SW 1271 (cell line): ENCODE data around the gene SPP2.

Source experiments
- DNase-seq, 2 experiments: peaks; one replicate each; lab custom pipeline; 2025; lab: John Stamatoyannopoulos, UW

Gene SPP2

GRCh38 chr2:234038076-234038802 is 12.3 kb upstream of the SPP2 start:
- DNase-seq = no peak

- peak in 1 of 2 experiments; percentile 74 for DNase-seq
These were observed 6.3 kb upstream of the SPP2 start for GRCh38 chr2:234044157-234044556.

- no peak for DNase-seq
These were observed 4.0 kb upstream of the SPP2 start for GRCh38 chr2:234046521-234046920.

GRCh38 chr2:234047361-234047760 is 3.1 kb upstream of the SPP2 start:
- DNase-seq = no peak

- no peak for DNase-seq
These were observed 2.5 kb upstream of the SPP2 start for GRCh38 chr2:234048049-234048448.

- no peak for DNase-seq
These were observed 1.0 kb downstream of the SPP2 start for GRCh38 chr2:234051374-234052070.

GRCh38 chr2:234058881-234059280 is 8.4 kb downstream of the SPP2 start:
- DNase-seq = no peak

GRCh38 chr2:234060236-234060635 is 9.7 kb downstream of the SPP2 start:
- no peak for DNase-seq

GRCh38 chr2:234061624-234062257 is 11.2 kb downstream of the SPP2 start:
- DNase-seq = no peak

- DNase-seq = no peak
These were observed 16.1 kb downstream of the SPP2 start for GRCh38 chr2:234066587-234066986.

- no peak for DNase-seq
These were observed 21.2 kb downstream of the SPP2 start for GRCh38 chr2:234071664-234072063.

- no peak for DNase-seq
These were observed 22.0 kb downstream of the SPP2 start for GRCh38 chr2:234072454-234072853.

- DNase-seq = no peak
These were observed 24.4 kb downstream of the SPP2 start for GRCh38 chr2:234074751-234075517.

- DNase-seq = no peak
These were observed 25.0 kb downstream of the SPP2 start for GRCh38 chr2:234075518-234075915.

GRCh38 chr2:234075947-234076346 is 25.4 kb downstream of the SPP2 start:
- DNase-seq = no peak

- DNase-seq = no peak
These were observed 25.9 kb downstream of the SPP2 start for GRCh38 chr2:234076451-234076850.

- no peak for DNase-seq
These were observed 27.6 kb downstream of the SPP2 start for GRCh38 chr2:234078129-234078528.

- DNase-seq = no peak
These were observed 31.7 kb downstream of the SPP2 start for GRCh38 chr2:234081970-234082822.

GRCh38 chr2:234083572-234084348 is 33.3 kb downstream of the SPP2 start:
- DNase-seq = no peak

- DNase-seq = no peak
These were observed 41.0 kb downstream of the SPP2 start for GRCh38 chr2:234091432-234091879.

- DNase-seq = no peak
These were observed 41.4 kb downstream of the SPP2 start for GRCh38 chr2:234091883-234092282.
